B cell (primary cell): ENCODE results near the gene P2RY6. TPM values are rescaled to one million over a fixed set of nuclear protein-coding genes. Genes with fewer than 3 reads are reported as not detected.

Experiments
- ATAC-seq: fragments of 200-7000 bp; cut with Tn5 transposase; one replicate; pipeline ENCODE4 v1.10.0; 2021; ENCODE audit warnings: low read depth, mild to moderate bottlenecking, moderate number of reproducible peaks, moderate library complexity
- CTCF ChIA-PET: fragments of 350-600 bp; sonication (Branson Sonifier 250); formaldehyde crosslinking; loops from one replicate; lab custom pipeline; 2021; ENCODE audit warnings: antibody characterized with exemption, inconsistent platforms; lab: Charles Lee
- POLR2A ChIA-PET: fragments of 350-600 bp; sonication (Branson Sonifier 250); formaldehyde crosslinking; loops from one replicate; lab custom pipeline; 2021; ENCODE audit warnings: antibody characterized with exemption; lab: Charles Lee
- DNase-seq: peaks from one replicate; pipeline ENCODE4 v3.0.0; 2013
- H2AFZ ChIP-seq: 2 replicates; pipeline ENCODE4 v1.6.1; 2012; ENCODE audit warnings: mild to moderate bottlenecking, low read depth, low read length; ENCODE audit not compliant: insufficient read depth, poor library complexity, severe bottlenecking
- H3K27ac ChIP-seq, 2 donors: 1 replicate in 1 of 2; 2 replicates in 1 of 2; pipeline ENCODE4 v1.5.1; 2012 to 2013; ENCODE audit warnings: low read length in 2 of 2, mild to moderate bottlenecking in 2 of 2, moderate library complexity in 1 of 2
- H3K27me3 ChIP-seq, 4 experiments: fragments of 200-600 bp in 1 of 4; sonication (generic) in 1 of 4; replicated peaks in 1 of 4; 1 replicate in 2 of 4; 2 replicates in 2 of 4; pipeline versions ENCODE4 v1.6.1 to v1.7.0; 2013 to 2016; ENCODE audit warnings: low read length in 3 of 4, mild to moderate bottlenecking in 2 of 4, mixed read lengths in 1 of 4, moderate library complexity in 1 of 4; ENCODE audit not compliant: insufficient read depth in 4 of 4, control insufficient read depth in 3 of 4; ENCODE audit errors: control extremely low read depth in 1 of 4
- H3K36me3 ChIP-seq, 2 experiments: replicated peaks in 1 of 2; 1 replicate in 1 of 2; 2 replicates in 1 of 2; pipeline versions ENCODE4 v1.6.1 to v1.7.1; 2013; ENCODE audit warnings: low read length in 1 of 2; ENCODE audit not compliant: insufficient read depth in 2 of 2, control insufficient read depth in 1 of 2; ENCODE audit errors: control extremely low read depth in 1 of 2, extremely low read depth in 1 of 2
- H3K4me1 ChIP-seq, 2 donors: fragments of 200-600 bp in 1 of 2; sonication (generic) in 1 of 2; 1 replicate in 1 of 2; 2 replicates in 1 of 2; pipeline versions ENCODE4 v1.5.1 to v1.6.1; 2013 to 2017; ENCODE audit warnings: low read length in 2 of 2; ENCODE audit not compliant: control insufficient read depth in 2 of 2, insufficient read depth in 2 of 2
- H3K4me2 ChIP-seq: replicated peaks from 2 replicates; pipeline ENCODE3; 2012; ENCODE audit warnings: mild to moderate bottlenecking, low read depth, low read length; ENCODE audit not compliant: poor library complexity, severe bottlenecking
- H3K4me3 ChIP-seq, 5 experiments: fragments of 200-600 bp in 1 of 5; sonication (generic) in 1 of 5; 1 replicate in 3 of 5; 2 replicates in 2 of 5; pipeline versions ENCODE4 v1.5.1 to v1.7.0; 2011 to 2016; ENCODE audit warnings: low read length in 4 of 5, mild to moderate bottlenecking in 4 of 5, low read depth in 2 of 5, control low read depth in 1 of 5, moderate library complexity in 1 of 5; ENCODE audit not compliant: insufficient read depth in 1 of 5; ENCODE audit errors: control extremely low read depth in 1 of 5, extremely low read depth in 1 of 5
- H3K79me2 ChIP-seq: fragments of 200-600 bp; sonication (generic); one replicate; pipeline ENCODE4 v1.6.0; 2016; ENCODE audit warnings: low read length; ENCODE audit not compliant: control insufficient read depth, insufficient read depth
- H3K9ac ChIP-seq: fragments of 200-600 bp; sonication (generic); 2 replicates; pipeline ENCODE4 v1.6.1; 2017; ENCODE audit warnings: mild to moderate bottlenecking, low read length, moderate library complexity
- H3K9me3 ChIP-seq, 3 donors: one replicate each; pipeline versions ENCODE4 v1.6.1 to v1.7.1; 2013; ENCODE audit warnings: low read length in 2 of 3; ENCODE audit not compliant: control insufficient read depth in 2 of 3, insufficient read depth in 1 of 3; ENCODE audit errors: control extremely low read depth in 1 of 3
- H4K20me1 ChIP-seq: 2 replicates; pipeline ENCODE4 v1.6.0; 2012; ENCODE audit warnings: mild to moderate bottlenecking, low read length; ENCODE audit not compliant: insufficient read depth, control insufficient read depth, poor library complexity, severe bottlenecking
- H3K27ac Mint-ChIP-seq: one replicate; pipeline ENCODE4 v1.8.0; 2021; ENCODE audit warnings: mixed read lengths
- H3K27me3 Mint-ChIP-seq: one replicate; pipeline ENCODE4 v1.8.0; 2021; ENCODE audit warnings: mixed read lengths
- H3K4me1 Mint-ChIP-seq: one replicate; pipeline ENCODE4 v1.8.0; 2021; ENCODE audit warnings: mixed read lengths
- H3K4me3 Mint-ChIP-seq: one replicate; pipeline ENCODE4 v1.8.0; 2021; ENCODE audit warnings: mixed read lengths
- H3K9me3 Mint-ChIP-seq: one replicate; pipeline ENCODE4 v1.8.0; 2022; ENCODE audit warnings: mixed read lengths; ENCODE audit not compliant: insufficient read depth
- CTCF ChIP-seq: fragments of 200-600 bp; IDR thresholded peaks from one replicate; pipeline ENCODE4 v1.8.0; 2022; ENCODE audit warnings: antibody characterized with exemption, mild to moderate bottlenecking
- EZH2 ChIP-seq: IDR thresholded peaks from 2 replicates; pipeline ENCODE4 v1.6.1; 2012; ENCODE audit warnings: borderline replicate concordance, low read depth, mild to moderate bottlenecking, moderate library complexity, low read length; ENCODE audit not compliant: insufficient read depth, poor library complexity, severe bottlenecking
- WGBS: methylation state at CpG from one replicate; pipeline ENCODE4 v1.1.5; 2013; ENCODE audit warnings: missing lambda C conversion rate; ENCODE audit not compliant: insufficient coverage; 5-methylcytosine and 5-hydroxymethylcytosine counted together
- intact Hi-C: fragments of 100-400 bp; cut with micrococcal nuclease; formaldehyde crosslinking; loops from one replicate; pipeline ENCODE4 v1.10.0; 2022
- polyA plus RNA-seq: library from polyadenylated mRNA; depleted of rRNA; stranded (reverse); fragments of >200 nt; gene quantifications from 2 replicates; pipeline ENCODE4 v1.2.3, GENCODE V29; 2012
- total RNA-seq, 2 donors: library from RNA; stranded (reverse); fragments of 120-200 nt in 1 of 2; gene quantifications; 1 replicate in 1 of 2; 2 replicates in 1 of 2; pipeline versions ENCODE4 v1.2.3 to v1.2.4, GENCODE V29; 2013 to 2022

P2RY6 gene
- total and polyA plus RNA-seq, 2 donors (not counting 1 experiment from before 2014, with no cell fraction given): 0.25 TPM; not detected in 1

- ATAC-seq (no peak), DNase-seq (no peak)
- peaks cover 6% of the 10 kb centered on the region for H3K4me1 Mint-ChIP-seq
- Histone ChIP-seq H3K36me3 (no peaks in the 10 kb centered on the region), H3K79me2 (no peaks in the 10 kb centered on the region), H4K20me1 (no peaks in the 10 kb centered on the region), H3K4me2 (no peak overlapping the region), H3K27me3 (no peaks in the 10 kb centered on the region), H3K27ac (no peak overlapping the region), H3K9ac (no peak overlapping the region), H3K4me3 (no peak overlapping the region), H3K4me1 (no peaks in the 10 kb centered on the region), H2AFZ (no peak overlapping the region), H3K9me3 (no peaks in the 10 kb centered on the region)
- H3K9me3 Mint-ChIP-seq: no peaks in the 10 kb centered on the region
- intact Hi-C loops: no loop called here
- H3K27me3 Mint-ChIP-seq: no peaks in the 10 kb centered on the region
- no peak for TF ChIP-seq EZH2
- TF ChIP-seq CTCF: no peak
- WGBS: 92% methylated on average over 3 of the region's 3 CpGs
- H3K27ac Mint-ChIP-seq: no peak overlapping the region
- CTCF ChIA-PET: interaction anchor here (0.9 to 1.3 kb wide), 2 partner anchors 8 to 9 kb away, joined by 3 read pairs; no protein-coding TSS in a partner anchor
- POLR2A ChIA-PET: no interaction called here
- H3K4me3 Mint-ChIP-seq: no peak overlapping the region
Observed at GRCh38 chr11:73281201-73281741, 9.1 kb downstream of the P2RY6 start.

- Histone ChIP-seq H3K27ac (no peak overlapping the region), H3K4me1 (no peaks in the 10 kb centered on the region), H2AFZ (no peak overlapping the region), H3K9me3 (no peaks in the 10 kb centered on the region), H3K27me3 (no peaks in the 10 kb centered on the region), H4K20me1 (no peaks in the 10 kb centered on the region), H3K36me3 (no peaks in the 10 kb centered on the region), H3K79me2 (no peaks in the 10 kb centered on the region), H3K4me3 (no peak overlapping the region), H3K4me2 (no peak overlapping the region), H3K9ac (no peak overlapping the region)
- TF ChIP-seq EZH2 (no peak), CTCF (no peak)
- ATAC-seq (no peak), DNase-seq (no peak)
- CTCF ChIA-PET: interaction anchor here (0.9 to 1.3 kb wide), 2 partner anchors 8 to 9 kb away, joined by 3 read pairs; no protein-coding TSS in a partner anchor
- Mint-ChIP-seq H3K27ac (no peak overlapping the region), H3K4me1 (peaks cover 6% of the 10 kb centered on the region), H3K9me3 (no peaks in the 10 kb centered on the region), H3K4me3 (no peak overlapping the region), H3K27me3 (no peaks in the 10 kb centered on the region)
- POLR2A ChIA-PET: no interaction called here
- intact Hi-C loops: no loop called here
- whole genome bisulfite sequencing: 30% methylated on average over 3 of the region's 3 CpGs
Observed at GRCh38 chr11:73281796-73282660, 9.9 kb downstream of the P2RY6 start.
